MM.1S (cell line): ENCODE results near the gene IRF6.

Experiments
- DNase-seq: peaks from one replicate; pipeline ENCODE4 v3.0.0-alpha.2; 2015
- H2AFZ ChIP-seq: fragments of 300-600 bp; sonication (generic); 2 replicates; pipeline ENCODE4 v1.6.0; 2016; ENCODE audit warnings: antibody characterized with exemption, low read length
- H3F3A ChIP-seq: fragments of 300-600 bp; sonication (generic); 2 replicates; pipeline ENCODE4 v1.6.1; 2016; ENCODE audit warnings: mild to moderate bottlenecking, antibody characterized with exemption, low read length, moderate library complexity, mixed read lengths; ENCODE audit not compliant: insufficient read depth
- H3K27ac ChIP-seq: fragments of 300-600 bp; sonication (generic); 2 replicates; pipeline ENCODE4 v1.5.1; 2016; ENCODE audit warnings: mild to moderate bottlenecking, low read length
- H3K27me3 ChIP-seq: fragments of 300-600 bp; sonication (generic); replicated peaks from 2 replicates; pipeline ENCODE4 v1.6.0; 2016; ENCODE audit warnings: low read length; ENCODE audit not compliant: insufficient read depth
- H3K36me3 ChIP-seq: fragments of 300-600 bp; sonication (generic); replicated peaks from 2 replicates; pipeline ENCODE4 v1.6.1; 2016; ENCODE audit warnings: mild to moderate bottlenecking, low read length, mixed read lengths; ENCODE audit not compliant: insufficient read depth
- H3K4me1 ChIP-seq: fragments of 300-600 bp; sonication (generic); 2 replicates; pipeline ENCODE4 v1.6.1; 2016; ENCODE audit warnings: low read length, mixed read lengths
- H3K4me2 ChIP-seq: fragments of 300-600 bp; sonication (generic); 2 replicates; pipeline ENCODE4 v1.6.0; 2016; ENCODE audit warnings: low read depth, low read length
- H3K4me3 ChIP-seq: fragments of 300-600 bp; sonication (generic); 2 replicates; pipeline ENCODE4 v1.5.1; 2016; ENCODE audit warnings: low read length, mixed read lengths
- H3K79me2 ChIP-seq: fragments of 300-600 bp; sonication (generic); 2 replicates; pipeline ENCODE4 v1.6.1; 2016; ENCODE audit warnings: mixed run types, low read length, mixed read lengths
- H3K9ac ChIP-seq: fragments of 300-600 bp; sonication (generic); 2 replicates; pipeline ENCODE4 v1.6.1; 2016; ENCODE audit warnings: low read length, mixed read lengths
- H3K9me2 ChIP-seq: fragments of 300-600 bp; sonication (generic); replicated peaks from 2 replicates; pipeline ENCODE4 v1.6.1; 2016; ENCODE audit warnings: mild to moderate bottlenecking, low read length, mixed read lengths; ENCODE audit not compliant: insufficient read depth
- H3K9me3 ChIP-seq: fragments of 300-600 bp; sonication (generic); replicated peaks from 2 replicates; pipeline ENCODE4 v1.6.1; 2016; ENCODE audit warnings: mild to moderate bottlenecking, low read length, mixed read lengths; ENCODE audit not compliant: insufficient read depth
- H4K20me1 ChIP-seq: fragments of 300-600 bp; sonication (generic); 2 replicates; pipeline ENCODE4 v1.6.1; 2016; ENCODE audit warnings: mild to moderate bottlenecking, low read length, moderate library complexity, mixed read lengths; ENCODE audit not compliant: insufficient read depth
- EZH2 ChIP-seq: fragments of 300-600 bp; sonication (generic); optimal IDR thresholded peaks from 2 replicates; pipeline ENCODE3; 2017; ENCODE audit warnings: low read depth, mild to moderate bottlenecking, antibody characterized with exemption, low read length, mixed read lengths
- EZH2phosphoT487 ChIP-seq: fragments of 300-600 bp; sonication (generic); IDR thresholded peaks from 2 replicates; pipeline ENCODE4 v1.6.1; 2018; ENCODE audit warnings: antibody characterized with exemption, low read length
- TF ChIP-seq, protein P1 (sequence below): fragments of 300-600 bp; sonication (generic); IDR thresholded peaks from 2 replicates; pipeline ENCODE4 v1.5.1; 2016; ENCODE audit warnings: antibody characterized with exemption, low read length, mixed read lengths

Gene IRF6

DNA sequence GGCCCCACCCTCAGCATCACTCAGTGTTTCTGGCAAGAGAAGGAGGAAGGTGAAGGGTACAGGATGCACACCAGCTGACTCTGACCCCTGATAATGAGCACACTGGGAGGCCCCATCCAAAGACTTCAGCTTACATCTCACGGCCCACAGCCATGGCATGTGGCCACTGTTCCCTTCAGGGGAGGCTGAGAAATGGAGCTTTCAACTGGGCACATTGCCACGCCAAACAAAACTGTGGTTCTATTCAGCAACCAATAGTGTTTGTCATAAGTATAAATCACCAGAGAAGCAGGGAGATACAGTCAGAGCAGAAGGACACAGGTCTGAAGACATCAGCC, 62.8 kb downstream of the IRF6 start:
- Histone ChIP-seq H3K27ac (no peak overlapping the region), H3K9ac (no peak overlapping the region)

DNA sequence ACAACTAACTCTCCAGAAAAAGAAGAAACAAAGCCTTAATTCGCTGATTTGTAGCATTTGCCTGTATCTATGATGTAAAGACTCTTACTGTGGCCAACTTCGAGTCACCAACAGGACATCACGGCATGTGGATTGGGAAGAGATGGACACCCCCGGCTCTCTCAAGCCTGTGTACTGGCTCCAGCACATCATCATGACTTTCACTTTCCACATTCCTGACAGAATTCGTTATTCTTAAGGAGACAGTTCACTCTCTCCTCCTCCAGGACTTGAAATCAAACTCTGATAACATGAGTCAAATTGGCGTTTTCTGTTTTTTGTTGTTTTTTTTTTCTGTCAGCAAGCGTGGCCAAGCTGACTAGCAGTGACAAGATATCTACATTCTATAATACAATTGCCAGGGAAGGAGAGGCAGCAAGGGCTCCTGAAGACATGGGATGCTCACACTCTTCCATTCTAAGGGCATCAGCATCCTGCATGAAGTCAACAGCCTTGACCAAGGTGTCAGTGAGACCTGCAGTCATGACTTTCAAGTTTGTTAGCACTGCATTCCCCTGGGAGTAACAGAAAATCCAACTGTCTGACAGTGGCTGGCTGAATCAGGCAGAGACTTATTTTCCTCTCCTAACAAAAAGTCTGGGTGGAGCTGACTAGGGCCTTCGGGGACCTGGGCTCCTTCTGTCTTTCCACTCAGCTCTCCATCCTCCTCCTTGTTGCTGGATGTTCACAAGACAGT, 63.4 kb downstream of the IRF6 start:
- no peak overlapping the region for H2AFZ ChIP-seq
- no peaks in the 10 kb centered on the region for H3K36me3 ChIP-seq

More for the DNA sequence above, 62.8 kb downstream of the IRF6 start:
- TF ChIP-seq EZH2phosphoT487 (no peak), EZH2 (no peak)
- TF ChIP-seq, protein P1, sequence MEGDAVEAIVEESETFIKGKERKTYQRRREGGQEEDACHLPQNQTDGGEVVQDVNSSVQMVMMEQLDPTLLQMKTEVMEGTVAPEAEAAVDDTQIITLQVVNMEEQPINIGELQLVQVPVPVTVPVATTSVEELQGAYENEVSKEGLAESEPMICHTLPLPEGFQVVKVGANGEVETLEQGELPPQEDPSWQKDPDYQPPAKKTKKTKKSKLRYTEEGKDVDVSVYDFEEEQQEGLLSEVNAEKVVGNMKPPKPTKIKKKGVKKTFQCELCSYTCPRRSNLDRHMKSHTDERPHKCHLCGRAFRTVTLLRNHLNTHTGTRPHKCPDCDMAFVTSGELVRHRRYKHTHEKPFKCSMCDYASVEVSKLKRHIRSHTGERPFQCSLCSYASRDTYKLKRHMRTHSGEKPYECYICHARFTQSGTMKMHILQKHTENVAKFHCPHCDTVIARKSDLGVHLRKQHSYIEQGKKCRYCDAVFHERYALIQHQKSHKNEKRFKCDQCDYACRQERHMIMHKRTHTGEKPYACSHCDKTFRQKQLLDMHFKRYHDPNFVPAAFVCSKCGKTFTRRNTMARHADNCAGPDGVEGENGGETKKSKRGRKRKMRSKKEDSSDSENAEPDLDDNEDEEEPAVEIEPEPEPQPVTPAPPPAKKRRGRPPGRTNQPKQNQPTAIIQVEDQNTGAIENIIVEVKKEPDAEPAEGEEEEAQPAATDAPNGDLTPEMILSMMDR, result no peak
- Histone ChIP-seq H3K27me3 (no peaks in the 10 kb centered on the region), H3K4me1 (peaks cover 21% of the 10 kb centered on the region), H3K4me2 (no peak overlapping the region), H3K79me2 (no peaks in the 10 kb centered on the region), H3K36me3 (no peaks in the 10 kb centered on the region), H3K4me3 (no peak overlapping the region), H2AFZ (no peak overlapping the region), H4K20me1 (no peaks in the 10 kb centered on the region), H3K9me2 (no peaks in the 10 kb centered on the region), H3K9me3 (no peaks in the 10 kb centered on the region), H3F3A (no peaks in the 10 kb centered on the region)
- DNase-seq, result no peak

DNA sequence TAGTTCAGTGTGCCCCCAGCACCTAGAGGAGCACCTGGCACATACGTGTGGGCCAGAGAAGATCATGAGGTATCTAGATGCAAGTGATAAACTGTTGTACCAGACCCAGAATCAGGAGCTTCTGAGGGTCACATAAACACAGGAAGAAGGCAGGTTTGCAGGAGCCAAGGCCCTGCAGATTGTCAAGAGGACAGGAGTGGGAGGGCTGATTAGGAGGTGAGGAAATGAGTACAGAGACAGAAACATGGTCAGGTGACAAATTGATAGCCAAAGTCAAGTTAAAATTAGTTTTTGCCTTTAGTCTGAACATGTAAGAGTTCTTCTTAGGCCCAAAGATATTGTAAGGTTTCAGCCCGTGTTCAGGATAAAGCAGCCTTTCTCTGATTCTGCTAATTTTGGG, 64.1 kb downstream of the IRF6 start:
- H4K20me1 ChIP-seq, result no peaks in the 10 kb centered on the region
- no peaks in the 10 kb centered on the region for H3K27me3 ChIP-seq
- no peaks in the 10 kb centered on the region for H3K36me3 ChIP-seq
- H3K4me3 ChIP-seq, result no peak overlapping the region
- H3F3A ChIP-seq, result no peaks in the 10 kb centered on the region
- DNase-seq, result no peak
- peaks cover 14% of the 10 kb centered on the region for H3K4me1 ChIP-seq
- TF ChIP-seq EZH2phosphoT487 (no peak), EZH2 (no peak)
- TF ChIP-seq, protein P1, result no peak
- H3K9me2 ChIP-seq, result no peaks in the 10 kb centered on the region
- no peak overlapping the region for H2AFZ ChIP-seq
- H3K9me3 ChIP-seq, result no peaks in the 10 kb centered on the region
- H3K4me2 ChIP-seq, result no peak overlapping the region
- no peaks in the 10 kb centered on the region for H3K79me2 ChIP-seq
- no peak overlapping the region for H3K27ac ChIP-seq
- H3K9ac ChIP-seq, result no peak overlapping the region

More for the DNA sequence above, 63.4 kb downstream of the IRF6 start:
- peaks cover 18% of the 10 kb centered on the region for H3K4me1 ChIP-seq
- H3K9me2 ChIP-seq, result no peaks in the 10 kb centered on the region
- no peaks in the 10 kb centered on the region for H3F3A ChIP-seq
- no peaks in the 10 kb centered on the region for H4K20me1 ChIP-seq
- H3K27ac ChIP-seq, result no peak overlapping the region
- TF ChIP-seq, protein P1, result no peak
- TF ChIP-seq EZH2phosphoT487 (no peak), EZH2 (no peak)
- H3K4me2 ChIP-seq, result no peak overlapping the region
- H3K9me3 ChIP-seq, result no peaks in the 10 kb centered on the region
- H3K9ac ChIP-seq, result no peak overlapping the region
- DNase-seq, result no peak
- no peaks in the 10 kb centered on the region for H3K27me3 ChIP-seq
- no peak overlapping the region for H3K4me3 ChIP-seq
- H3K79me2 ChIP-seq, result no peaks in the 10 kb centered on the region
